ENCODE data around the gene SUPT6H.
A peak's percentile ranks its signal among the peaks of the same experiment; 100 is the strongest.

SUPT6H gene

GRCh38 chr17:28704219-28704858, 42.3 kb downstream of the SUPT6H start:
- TF ChIP-seq ARNTL (CRISPR knock-in tag; IDR thresholded peaks at IDR 0.05; ENCODE audit: borderline replicate concordance, low read depth), result no peak
- TF ChIP-seq TCF4 (CRISPR knock-in tag; IDR thresholded peaks at IDR 0.05; ENCODE audit: borderline replicate concordance), result no peak
- TF ChIP-seq ESRRG (CRISPR knock-in tag; IDR thresholded peaks at IDR 0.05), result no peak
- TF ChIP-seq ZFP30 (CRISPR knock-in tag; IDR thresholded peaks at IDR 0.05), result no peak
- TF ChIP-seq ZNF8 (CRISPR knock-in tag; IDR thresholded peaks at IDR 0.05), result no peak
- no peak for TF ChIP-seq CREB5 (CRISPR knock-in tag; IDR thresholded peaks at IDR 0.05; ENCODE audit: low read depth)
- TF ChIP-seq ZNF70 (CRISPR knock-in tag; IDR thresholded peaks at IDR 0.05), result no peak
- TF ChIP-seq PATZ1 (CRISPR knock-in tag; IDR thresholded peaks at IDR 0.05; ENCODE audit: borderline replicate concordance), result no peak
- TF ChIP-seq CSDC2 (CRISPR knock-in tag; IDR thresholded peaks at IDR 0.05), result no peak
- no peak for TF ChIP-seq POU6F1 (CRISPR knock-in tag; IDR thresholded peaks at IDR 0.05; ENCODE audit: borderline replicate concordance, low read depth)
- TF ChIP-seq PPARA (CRISPR knock-in tag; IDR thresholded peaks at IDR 0.05; ENCODE audit: borderline replicate concordance), result no peak
- TF ChIP-seq CSRNP3 (CRISPR knock-in tag; IDR thresholded peaks at IDR 0.05), result no peak
- TF ChIP-seq ZC3H10 (CRISPR knock-in tag; IDR thresholded peaks at IDR 0.05), result no peak
- TF ChIP-seq ZNF565 (CRISPR knock-in tag; conservative IDR thresholded peaks at IDR 0.05; ENCODE audit: low read depth), result no peak
- TF ChIP-seq SNAI2 (CRISPR knock-in tag; IDR thresholded peaks at IDR 0.05), result no peak
- peak; percentile 4; the same call in 1 of the 3 replicates for ATAC-seq

- peak; percentile 13; the same call in 2 of the 3 replicates for ATAC-seq
- no peak for TF ChIP-seq ZC3H10 (CRISPR knock-in tag; IDR thresholded peaks at IDR 0.05)
- TF ChIP-seq ZFP3 (CRISPR knock-in tag; IDR thresholded peaks at IDR 0.05), result no peak
- no peak for TF ChIP-seq GLIS3 (CRISPR knock-in tag; IDR thresholded peaks at IDR 0.05)
- TF ChIP-seq ARNTL (CRISPR knock-in tag; IDR thresholded peaks at IDR 0.05; ENCODE audit: borderline replicate concordance, low read depth), result no peak
- no peak for TF ChIP-seq CSDC2 (CRISPR knock-in tag; IDR thresholded peaks at IDR 0.05)
- no peak for TF ChIP-seq OSR1 (CRISPR knock-in tag; IDR thresholded peaks at IDR 0.05)
- TF ChIP-seq ZFP30 (CRISPR knock-in tag; IDR thresholded peaks at IDR 0.05), result no peak
- no peak for TF ChIP-seq ISL1 (CRISPR knock-in tag; IDR thresholded peaks at IDR 0.05)
- TF ChIP-seq TOX (CRISPR knock-in tag; IDR thresholded peaks at IDR 0.05; ENCODE audit: borderline replicate concordance), result no peak
- TF ChIP-seq CREB5 (CRISPR knock-in tag; IDR thresholded peaks at IDR 0.05; ENCODE audit: low read depth), result no peak
- TF ChIP-seq ESRRG (CRISPR knock-in tag; IDR thresholded peaks at IDR 0.05), result no peak
Measured at GRCh38 chr17:28705074-28705659, 43.2 kb downstream of the SUPT6H start.

- no peak; the same call in 2 of the 3 replicates for ATAC-seq
- TF ChIP-seq RARB (CRISPR knock-in tag; IDR thresholded peaks at IDR 0.05) (no peak), CREB5 (CRISPR knock-in tag; IDR thresholded peaks at IDR 0.05; ENCODE audit: low read depth) (no peak), TCF4 (CRISPR knock-in tag; IDR thresholded peaks at IDR 0.05; ENCODE audit: borderline replicate concordance) (no peak), PATZ1 (CRISPR knock-in tag; IDR thresholded peaks at IDR 0.05; ENCODE audit: borderline replicate concordance) (no peak), TSHZ2 (CRISPR knock-in tag; IDR thresholded peaks at IDR 0.05) (no peak), BACH2 (CRISPR knock-in tag; IDR thresholded peaks at IDR 0.05; ENCODE audit: borderline replicate concordance) (no peak)
Measured at GRCh38 chr17:28705728-28706334, 43.8 kb downstream of the SUPT6H start.
